NCI-H2107 treated with DMSO at 0.1 percent for 48 hours (cell line): Measurements from ENCODE around the gene SPRED2.

Experiments
- DNase-seq: peaks from one replicate; lab custom pipeline; 2025; ENCODE audit not compliant: unreplicated experiment; lab: John Stamatoyannopoulos, UW

Gene SPRED2

DNA sequence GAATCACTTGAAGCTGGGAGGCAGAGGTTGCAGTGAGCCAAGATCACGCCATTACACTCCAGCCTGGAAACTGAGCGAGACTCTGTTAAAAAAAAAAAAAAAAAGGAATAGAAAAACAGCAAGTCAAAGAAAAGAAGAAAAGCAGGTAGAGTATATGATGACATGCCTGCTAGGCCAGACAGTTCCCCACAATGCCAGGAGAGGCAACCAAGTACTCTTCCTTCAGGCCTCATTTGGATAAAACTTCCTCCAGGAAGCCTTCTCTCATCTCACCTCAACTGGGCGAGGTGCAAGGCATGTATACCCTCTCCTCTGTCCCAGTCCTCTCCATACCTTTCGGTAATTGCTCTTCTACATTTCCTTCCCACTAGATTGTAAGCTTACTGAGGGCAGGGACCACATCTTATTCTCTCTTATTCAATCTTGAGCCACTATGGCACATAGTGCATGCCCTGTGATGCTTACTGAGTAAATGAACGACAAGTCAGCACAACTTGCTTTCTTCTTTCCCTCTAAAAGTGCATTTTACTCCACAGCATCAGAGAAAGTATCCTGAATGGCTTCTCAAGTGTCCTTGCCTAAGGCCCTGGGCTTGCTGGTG is 10.1 kb upstream of the SPRED2 start:
- no peak for DNase-seq

DNA sequence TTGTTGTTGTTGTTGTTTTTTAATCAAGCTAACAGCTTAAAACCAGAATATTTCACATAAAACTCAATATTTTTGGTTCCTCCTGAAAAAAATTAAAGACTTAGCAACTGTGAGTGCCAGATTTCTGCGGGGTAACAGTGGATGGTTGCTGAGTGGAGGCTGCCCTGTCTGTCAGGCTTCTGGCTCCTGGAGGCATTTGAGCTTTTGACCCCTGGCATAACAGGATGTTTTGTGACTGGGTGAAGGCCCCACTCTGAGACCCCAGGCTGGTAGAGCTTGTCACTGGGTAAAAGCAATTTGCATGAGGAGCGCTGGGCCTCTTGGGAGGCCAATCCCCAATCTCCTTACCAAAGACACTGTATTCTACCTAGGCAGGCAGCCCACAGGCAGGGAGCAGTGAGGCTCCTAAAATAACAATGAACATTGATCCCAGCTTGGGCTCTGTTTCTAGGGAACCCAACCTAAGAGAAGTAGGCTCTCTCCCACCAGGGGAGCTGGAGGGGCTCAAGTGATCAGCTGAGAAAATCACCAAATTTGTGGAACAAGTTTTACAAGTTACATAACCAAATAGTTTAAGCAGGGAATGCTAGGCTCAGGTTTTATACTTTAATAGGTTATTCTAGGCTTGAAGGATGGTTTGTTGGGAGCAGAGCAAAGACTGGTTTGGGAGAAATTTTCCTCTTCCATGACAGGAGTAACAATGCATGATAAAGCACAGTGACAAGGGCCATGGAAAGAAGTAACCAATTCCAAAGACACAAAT is 5.9 kb upstream of the SPRED2 start:
- no peak for DNase-seq

DNA sequence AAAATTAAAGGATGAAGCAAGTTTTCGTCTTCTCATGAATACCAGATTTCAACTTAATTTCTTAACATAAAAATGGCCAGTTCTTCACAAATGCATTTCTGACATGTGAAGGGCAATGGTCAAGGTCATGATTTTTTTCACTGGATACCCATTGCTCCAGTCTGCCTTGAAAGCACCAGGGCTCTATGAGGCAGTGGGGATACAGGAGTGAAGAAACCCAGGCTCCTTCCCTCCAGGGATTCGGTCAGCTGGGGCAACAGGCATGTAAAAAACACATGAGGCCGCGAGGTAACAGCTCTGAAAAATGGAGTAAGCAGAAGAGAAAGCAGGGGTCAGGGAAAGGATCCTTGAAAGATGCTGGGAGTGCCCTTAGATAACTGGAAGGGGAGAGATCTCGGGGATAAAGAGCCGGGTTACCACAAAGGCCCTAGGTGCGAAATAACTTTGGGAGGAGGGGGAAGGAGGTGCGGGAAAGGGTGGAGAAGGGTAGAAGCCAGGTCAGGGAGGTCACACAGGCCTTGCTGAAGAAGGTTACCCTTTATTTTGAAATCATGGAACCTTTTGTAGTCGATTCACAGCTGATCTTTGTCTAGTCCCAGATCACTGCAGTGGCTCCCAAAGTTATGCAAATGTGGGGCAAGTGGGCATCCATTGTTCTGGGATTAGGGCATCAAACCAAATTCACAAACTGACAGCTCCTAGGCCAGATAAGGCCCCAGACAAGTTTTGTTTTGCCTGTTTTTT is 5.2 kb upstream of the SPRED2 start:
- no peak for DNase-seq

DNA sequence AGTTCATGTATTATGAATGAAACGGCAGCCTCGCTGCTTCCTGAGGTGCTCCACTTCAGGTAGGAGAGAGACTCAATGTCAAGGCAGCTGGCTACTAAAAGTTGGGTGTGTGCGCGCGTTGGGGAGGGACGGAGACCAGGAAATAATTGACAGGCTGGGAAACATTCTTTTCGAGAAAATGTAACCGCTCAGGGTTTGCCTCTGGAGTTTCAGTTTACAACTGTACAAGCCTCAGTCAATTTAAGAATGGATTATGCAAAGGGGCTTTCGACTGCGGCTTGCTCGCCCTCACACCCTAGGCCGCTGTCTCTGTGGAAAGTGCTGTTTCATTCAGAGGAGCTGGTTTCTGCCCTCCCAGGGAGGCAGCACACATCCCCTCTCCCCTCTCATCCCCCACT is 4.4 kb upstream of the SPRED2 start:
- DNase-seq = no peak

DNA sequence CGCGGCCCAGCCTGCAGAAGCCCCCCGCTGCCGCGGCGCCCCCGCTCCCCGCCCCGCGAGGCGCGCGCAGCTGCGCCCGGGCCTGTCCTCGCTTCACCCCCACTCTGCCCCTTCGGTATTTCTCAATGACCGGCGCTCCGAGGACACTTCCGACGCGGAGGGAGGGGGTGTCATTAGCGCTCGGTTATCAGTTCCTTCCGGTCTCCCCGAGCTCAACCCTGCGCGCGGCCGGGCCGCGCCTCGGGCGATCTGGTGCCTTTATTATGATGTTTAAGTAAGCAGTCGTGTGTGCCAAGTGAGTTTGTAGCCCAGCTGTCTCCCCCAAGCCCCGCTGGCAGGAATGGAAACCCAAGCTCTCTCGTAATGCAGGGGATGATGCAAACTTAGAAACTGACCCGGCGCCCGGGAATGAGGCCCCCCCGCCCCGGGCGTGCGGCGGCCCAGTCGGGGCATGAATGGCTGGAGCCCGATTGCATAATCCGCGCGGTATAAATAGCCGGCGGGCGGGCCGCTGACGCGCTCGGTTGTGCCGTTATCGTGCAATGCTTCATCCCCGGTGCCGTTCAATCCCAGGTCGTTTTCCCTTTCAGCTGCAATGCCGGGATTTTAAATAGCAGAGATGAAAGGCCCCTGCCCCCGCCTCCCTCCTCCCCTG is 3.9 kb upstream of the SPRED2 start:
- peak; percentile 55 for DNase-seq

DNA sequence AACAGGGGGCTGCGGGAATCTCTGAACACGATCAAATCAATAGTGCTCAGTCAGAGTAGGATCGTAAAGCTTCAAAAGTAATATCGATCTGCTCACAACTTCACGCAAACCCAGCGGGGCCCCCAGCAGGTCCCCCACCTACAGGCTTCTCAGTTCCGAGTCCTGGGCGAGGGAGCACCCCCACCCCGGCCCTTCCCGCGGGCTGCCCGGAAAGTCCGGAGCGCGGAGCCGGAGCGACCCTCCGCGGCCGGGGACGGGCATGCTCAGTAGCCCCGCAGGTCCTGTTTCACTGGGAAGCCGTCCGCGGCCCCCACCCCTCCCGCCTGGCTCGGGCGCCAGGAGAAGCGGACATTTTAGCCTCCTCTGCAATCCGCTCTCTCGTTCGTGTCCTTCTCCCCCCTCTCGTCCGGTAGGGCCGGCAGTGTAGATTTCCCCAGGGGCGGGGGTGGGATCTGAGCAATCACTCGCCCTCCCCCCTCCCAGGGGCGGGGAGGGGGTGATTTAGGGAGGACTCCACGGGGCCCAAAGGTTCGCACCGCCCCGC is 3.3 kb upstream of the SPRED2 start:
- DNase-seq = peak; percentile 13

- no peak for DNase-seq
Measured at GRCh38 chr2:65434592-65435241, 2.3 kb upstream of the SPRED2 start.

DNA sequence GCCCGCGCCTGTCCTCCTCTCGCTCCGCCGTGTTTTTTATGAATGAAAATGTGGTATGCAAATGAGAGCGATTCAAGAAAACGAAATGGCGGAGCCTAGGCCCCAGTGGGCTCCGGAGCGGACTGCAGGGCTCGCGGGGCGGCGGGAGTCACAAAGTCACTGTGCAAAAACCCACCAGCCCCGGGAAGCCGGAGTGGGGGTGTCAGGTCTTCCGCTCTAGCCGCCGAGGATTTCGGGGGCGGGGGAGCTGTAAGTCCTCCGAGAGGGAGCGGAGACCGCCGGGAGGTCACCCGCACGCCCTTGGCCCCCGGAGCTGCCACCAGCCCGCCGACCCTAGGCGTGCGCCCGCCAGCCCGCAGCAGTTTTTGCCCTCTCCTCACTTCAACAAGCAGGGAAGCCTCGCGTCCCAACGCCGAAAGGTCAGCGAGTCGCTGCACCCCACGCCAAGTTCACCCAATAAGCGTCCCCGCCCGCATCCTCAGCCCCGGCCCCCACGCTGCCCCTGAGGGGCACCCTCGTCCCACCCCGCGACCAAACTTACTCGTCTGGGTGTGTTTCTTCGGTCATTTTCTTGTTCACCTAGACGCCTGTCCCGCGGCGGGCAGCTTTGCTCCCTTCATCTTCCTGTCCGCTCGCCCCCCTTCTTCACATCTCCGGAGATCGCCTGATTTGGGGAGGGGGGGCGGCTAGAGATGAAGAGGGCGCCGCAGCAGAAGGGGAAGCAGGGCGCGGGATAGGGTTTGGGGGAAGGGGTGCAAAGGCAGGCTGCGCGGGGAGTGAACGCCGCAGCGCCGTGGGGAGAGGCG is 775 bp downstream of the SPRED2 start:
- peak; percentile 6 for DNase-seq

- peak; percentile 54 for DNase-seq
Measured at GRCh38 chr2:65430603-65431420, 1.6 kb downstream of the SPRED2 start.

DNA sequence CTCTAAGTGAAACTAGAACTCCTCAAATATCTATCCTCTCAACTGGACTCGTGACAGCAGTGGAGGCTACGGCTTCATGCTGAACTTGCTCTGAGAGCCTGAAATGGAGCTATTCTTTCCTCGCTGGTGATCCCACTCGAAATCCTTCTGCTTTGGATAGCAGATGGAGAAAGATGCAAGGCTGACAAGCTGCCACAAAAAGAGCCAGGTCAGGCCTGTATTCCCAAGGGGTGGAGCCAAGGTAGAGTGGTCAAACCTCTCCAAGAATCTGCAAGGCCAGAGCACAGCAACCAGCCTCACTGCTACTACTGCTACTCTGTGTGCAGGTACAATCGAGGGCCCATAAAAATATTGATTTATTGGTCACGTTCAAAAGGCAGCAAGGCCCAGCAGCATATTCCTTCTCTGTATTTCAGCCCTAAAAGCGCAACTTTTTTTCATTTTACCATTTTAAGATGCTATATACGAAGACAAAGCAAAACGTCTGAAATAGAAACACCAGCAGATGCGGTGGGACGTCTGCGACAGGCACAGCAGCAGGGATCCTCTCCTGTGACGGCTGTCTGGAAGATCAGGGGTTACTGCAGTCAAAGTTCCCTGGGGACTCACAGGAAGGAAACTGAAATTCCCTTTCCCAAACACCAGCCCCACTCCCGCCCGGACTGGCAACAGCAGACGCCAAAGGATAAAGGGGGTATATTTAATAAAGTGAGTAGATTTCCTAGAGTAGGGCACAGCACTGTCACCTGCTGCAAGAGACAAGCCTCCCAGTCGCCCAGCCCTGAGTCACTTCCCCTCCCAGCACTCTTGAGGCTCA is 2.4 kb downstream of the SPRED2 start:
- DNase-seq = peak; percentile 36

DNA sequence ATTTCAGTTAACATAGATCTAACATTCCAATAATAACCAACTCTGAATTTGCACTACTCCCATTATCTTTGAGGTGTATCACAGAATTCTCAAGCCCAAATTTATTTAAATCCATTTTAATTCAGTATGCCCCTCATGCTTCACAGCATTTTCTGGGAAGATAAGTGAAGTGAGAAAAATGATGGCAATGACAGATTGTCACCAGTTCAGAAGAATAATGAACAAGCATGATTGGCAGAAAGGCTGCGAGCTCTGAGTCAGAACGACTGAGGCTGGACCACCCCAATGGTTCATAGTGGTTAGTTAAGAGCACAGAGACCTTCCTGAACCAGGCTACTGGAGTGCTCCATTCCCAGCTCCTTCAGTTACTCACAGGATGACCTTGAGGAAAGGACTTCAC is 4.9 kb downstream of the SPRED2 start:
- DNase-seq = no peak

DNA sequence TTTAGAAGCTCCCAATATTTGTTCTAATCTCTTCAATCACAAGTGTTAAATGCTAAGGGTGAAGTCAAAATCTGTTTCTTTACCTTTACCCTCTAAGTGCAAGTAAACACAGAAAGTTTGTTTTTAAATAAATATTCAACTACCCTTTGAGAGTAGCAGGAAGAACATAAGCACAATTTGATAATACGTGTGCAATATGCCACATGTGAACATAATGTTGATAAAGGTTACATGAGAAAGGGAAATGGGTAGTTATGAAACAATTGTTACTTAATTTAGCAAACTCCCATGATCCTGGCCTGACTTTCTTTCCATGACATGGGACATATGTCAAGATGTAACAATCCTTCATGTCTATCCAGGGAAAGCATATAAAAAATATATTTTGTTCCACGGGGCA is 7.1 kb downstream of the SPRED2 start:
- DNase-seq = no peak

- DNase-seq = no peak
Measured at GRCh38 chr2:65424391-65424790, 8.0 kb downstream of the SPRED2 start.

DNA sequence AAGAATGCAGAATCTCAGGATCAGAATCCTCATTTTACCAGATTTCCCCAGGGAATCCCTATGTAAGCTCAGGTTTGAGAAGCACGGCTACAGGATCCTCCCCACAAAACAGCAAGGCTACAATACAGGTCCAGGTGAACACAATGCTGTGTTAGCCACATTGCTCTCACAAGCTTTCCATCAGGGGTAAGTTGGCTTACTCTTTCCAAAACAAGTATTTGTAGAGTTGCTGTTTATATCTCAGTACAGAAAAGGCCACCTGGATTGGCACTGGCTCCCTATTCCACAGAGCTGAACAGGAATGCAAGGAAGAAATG is 11.0 kb downstream of the SPRED2 start:
- peak; percentile 9 for DNase-seq

DNA sequence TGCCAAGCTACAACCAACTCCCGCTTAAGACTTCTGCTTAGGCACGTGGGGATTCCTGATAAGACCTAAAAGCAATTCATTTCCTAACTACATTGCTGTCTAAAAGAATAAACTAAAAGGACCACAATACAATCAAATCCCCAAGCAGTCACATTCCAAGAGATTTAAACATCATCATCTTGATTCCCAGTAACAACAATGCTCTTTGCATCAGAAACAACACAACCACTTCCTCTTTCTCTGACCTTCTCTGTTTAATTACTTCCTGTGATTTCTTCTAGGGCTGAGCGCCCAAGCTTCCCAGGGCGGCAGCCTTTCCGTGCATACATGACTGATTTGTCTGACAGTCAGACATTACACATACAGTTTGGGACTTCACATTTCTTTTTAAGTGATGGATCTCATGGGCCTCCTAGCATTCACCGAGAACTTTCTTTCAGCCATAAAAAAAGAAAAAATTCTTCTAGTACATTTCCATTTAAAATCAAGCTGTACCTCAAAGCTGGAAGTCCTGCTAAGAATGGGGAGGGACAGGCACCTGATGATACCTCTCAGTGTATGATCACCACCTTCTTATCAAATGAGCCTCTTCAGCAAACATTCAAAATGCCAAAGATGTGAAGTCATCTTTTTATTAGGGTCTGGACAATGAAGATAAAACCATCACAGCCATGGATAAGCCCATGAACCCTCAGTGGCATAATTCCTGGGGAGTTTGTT is 11.5 kb downstream of the SPRED2 start:
- DNase-seq = no peak

GRCh38 chr2:65417509-65418085 is 14.8 kb downstream of the SPRED2 start:
- DNase-seq = no peak

DNA sequence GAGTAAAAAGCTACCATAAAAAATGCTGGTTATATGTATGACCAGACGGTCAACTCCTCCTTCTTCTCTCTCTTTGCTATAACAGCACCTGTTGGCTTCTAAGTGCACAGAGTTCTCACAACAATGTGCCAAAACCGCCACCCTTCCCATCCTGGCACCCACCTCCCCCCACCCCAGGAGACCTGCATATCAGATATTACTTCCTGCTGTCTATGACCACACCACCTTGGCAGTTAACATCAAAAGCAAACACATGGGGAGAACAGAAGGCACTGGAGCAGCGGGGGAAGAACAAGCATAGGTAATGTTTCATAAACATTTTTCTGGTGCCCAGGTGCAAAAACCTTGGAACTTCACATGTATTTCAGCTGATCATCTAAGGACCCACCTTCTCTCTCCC is 15.5 kb downstream of the SPRED2 start:
- DNase-seq = peak; percentile 81

DNA sequence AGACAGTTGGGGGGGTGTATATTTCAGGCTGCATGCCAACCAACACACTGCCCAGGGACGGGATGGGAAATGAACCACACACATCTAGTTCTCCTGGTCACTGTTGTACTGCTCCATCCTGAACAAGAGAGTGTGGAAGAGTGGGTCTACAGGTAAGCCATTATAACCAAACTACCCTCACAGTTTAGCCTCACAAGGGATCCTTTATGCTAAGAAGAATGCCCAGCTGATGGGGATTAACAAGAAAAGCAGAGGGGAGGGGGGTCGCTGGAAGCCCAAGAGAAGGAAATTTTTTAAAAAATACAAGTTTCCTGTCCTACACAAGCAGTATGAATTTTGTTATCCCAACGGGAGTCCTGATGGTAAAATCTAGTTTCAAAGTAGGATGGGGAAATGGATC is 16.1 kb downstream of the SPRED2 start:
- DNase-seq = no peak
